Measurements from ENCODE around the gene FBN1. TPM values are rescaled to one million over a fixed set of nuclear protein-coding genes. Genes with fewer than 3 reads are reported as not detected.
A peak's percentile ranks its signal among the peaks of the same experiment; 100 is the strongest.

FBN1 gene
- total and polyA plus RNA-seq, 4 experiments from 2014 or later = 0.20 to 0.22 TPM; not detected in 2

DNA sequence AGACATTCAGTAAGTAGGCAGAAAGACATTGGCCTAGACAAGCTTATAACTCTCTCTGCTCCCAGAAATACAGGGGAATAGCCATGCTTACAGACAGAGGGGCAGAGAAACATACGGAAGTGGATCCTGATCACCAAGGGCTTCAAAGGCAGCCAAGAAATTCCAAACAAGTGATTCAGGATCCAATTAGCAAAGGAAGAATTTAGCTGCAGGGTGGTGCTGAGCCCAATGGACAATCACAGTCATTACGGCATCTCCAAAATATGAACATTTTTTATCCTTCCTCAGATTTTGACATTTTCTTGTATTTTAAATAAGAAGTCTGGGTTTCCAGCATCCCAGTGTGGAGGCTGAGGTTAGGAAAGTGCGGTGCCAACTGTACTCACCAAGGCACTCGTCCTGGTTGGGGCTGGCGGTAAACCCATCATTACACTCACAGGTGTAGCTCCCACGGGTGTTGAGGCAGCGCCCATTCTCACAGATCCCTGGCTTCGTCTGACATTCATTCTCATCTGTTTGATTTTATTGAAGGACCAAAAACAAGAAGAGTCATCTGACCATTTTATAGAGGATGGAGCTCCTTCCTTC is 217.5 kb downstream of the FBN1 start:
- ChIA-PET CTCF (ENCODE audit: partially characterized antibody) (no interaction called here), POLR2A (ENCODE audit: partially characterized antibody) (no interaction called here)
- Mint-ChIP-seq H3K36me3 (no peaks in the 10 kb centered on the region), H3K27me3 (peaks cover 0 to 2% of the 10 kb centered on the region in 2 donors), H3K9me3 (no peaks in the 10 kb centered on the region), H3K4me3 (no peak overlapping the region), H3K4me1 (no peaks in the 10 kb centered on the region), H3K27ac (no peak overlapping the region)
- H3K9me3 ChIP-seq (ENCODE audit: control insufficient read depth in 1 of 2, low read length in 2 of 2) = no peaks in the 10 kb centered on the region
- DNase-seq = no peak
- no peak overlapping the region for H3K4me3 ChIP-seq (ENCODE audit: low read length in 2 of 2)
- intact Hi-C loops (cut with micrococcal nuclease) = no loop called here
- no peaks in the 10 kb centered on the region for H3K27me3 ChIP-seq (ENCODE audit: insufficient read depth, low read length)
- H3K36me3 ChIP-seq (ENCODE audit: insufficient read depth, low read length) = no peaks in the 10 kb centered on the region
- H3K4me1 ChIP-seq (ENCODE audit: insufficient read depth, low read length) = no peaks in the 10 kb centered on the region
- H3K27ac ChIP-seq (ENCODE audit: low read depth, low read length) = no peak overlapping the region

- intact Hi-C loops (cut with micrococcal nuclease) = no loop called here
- no peak overlapping the region for H3K4me3 Mint-ChIP-seq
- ChIA-PET CTCF (ENCODE audit: partially characterized antibody) (interaction anchor here (1.0 kb wide), 1 partner anchor 33 kb away, joined by 3 read pairs; no protein-coding TSS in a partner anchor), POLR2A (ENCODE audit: partially characterized antibody) (no interaction called here)
- Histone ChIP-seq H3K9me3 (ENCODE audit: control insufficient read depth in 1 of 2, low read length in 2 of 2) (no peaks in the 10 kb centered on the region), H3K4me3 (ENCODE audit: low read length in 2 of 2) (no peak overlapping the region), H3K27ac (ENCODE audit: low read depth, low read length) (no peak overlapping the region), H3K36me3 (ENCODE audit: insufficient read depth, low read length) (no peaks in the 10 kb centered on the region), H3K27me3 (ENCODE audit: insufficient read depth, low read length) (no peaks in the 10 kb centered on the region), H3K4me1 (ENCODE audit: insufficient read depth, low read length) (no peaks in the 10 kb centered on the region)
- H3K9me3 Mint-ChIP-seq = no peaks in the 10 kb centered on the region
- no peak for DNase-seq
- H3K4me1 Mint-ChIP-seq = no peaks in the 10 kb centered on the region
- H3K36me3 Mint-ChIP-seq = no peaks in the 10 kb centered on the region
- H3K27me3 Mint-ChIP-seq = peaks cover 0 to 2% of the 10 kb centered on the region in 2 donors
- no peak overlapping the region for H3K27ac Mint-ChIP-seq
Observed at GRCh38 chr15:48427479-48427878, 218.0 kb downstream of the FBN1 start.

GRCh38 chr15:48426941-48427340 is 218.6 kb downstream of the FBN1 start:
- DNase-seq = no peak
- Mint-ChIP-seq H3K4me1 (no peaks in the 10 kb centered on the region), H3K27me3 (peaks cover 0 to 2% of the 10 kb centered on the region in 2 donors), H3K27ac (no peak overlapping the region), H3K9me3 (no peaks in the 10 kb centered on the region), H3K36me3 (no peaks in the 10 kb centered on the region), H3K4me3 (no peak overlapping the region)
- POLR2A ChIA-PET (ENCODE audit: partially characterized antibody) = no interaction called here
- intact Hi-C loops (cut with micrococcal nuclease) = no loop called here
- no peaks in the 10 kb centered on the region for H3K9me3 ChIP-seq (ENCODE audit: control insufficient read depth in 1 of 2, low read length in 2 of 2)
- H3K4me3 ChIP-seq (ENCODE audit: low read length in 2 of 2) = no peak overlapping the region
- H3K36me3 ChIP-seq (ENCODE audit: insufficient read depth, low read length) = no peaks in the 10 kb centered on the region
- CTCF ChIA-PET (ENCODE audit: partially characterized antibody) = interaction anchor here (1.0 kb wide), 1 partner anchor 34 kb away, joined by 3 read pairs; no protein-coding TSS in a partner anchor
- no peaks in the 10 kb centered on the region for H3K4me1 ChIP-seq (ENCODE audit: insufficient read depth, low read length)
- H3K27ac ChIP-seq (ENCODE audit: low read depth, low read length) = no peak overlapping the region
- H3K27me3 ChIP-seq (ENCODE audit: insufficient read depth, low read length) = no peaks in the 10 kb centered on the region

- H3K27ac ChIP-seq (ENCODE audit: low read depth, low read length) = no peak overlapping the region
- peaks cover 0 to 2% of the 10 kb centered on the region in 2 donors for H3K27me3 Mint-ChIP-seq
- H3K4me1 Mint-ChIP-seq = no peaks in the 10 kb centered on the region
- DNase-seq = no peak
- no peaks in the 10 kb centered on the region for H3K36me3 ChIP-seq (ENCODE audit: insufficient read depth, low read length)
- ChIA-PET POLR2A (ENCODE audit: partially characterized antibody) (no interaction called here), CTCF (ENCODE audit: partially characterized antibody) (no interaction called here)
- no peak overlapping the region for H3K4me3 Mint-ChIP-seq
- H3K9me3 ChIP-seq (ENCODE audit: control insufficient read depth in 1 of 2, low read length in 2 of 2) = no peaks in the 10 kb centered on the region
- H3K27ac Mint-ChIP-seq = no peak overlapping the region
- H3K4me1 ChIP-seq (ENCODE audit: insufficient read depth, low read length) = no peaks in the 10 kb centered on the region
- no peaks in the 10 kb centered on the region for H3K9me3 Mint-ChIP-seq
- intact Hi-C loops (cut with micrococcal nuclease) = no loop called here
- H3K4me3 ChIP-seq (ENCODE audit: low read length in 2 of 2) = no peak overlapping the region
- H3K36me3 Mint-ChIP-seq = no peaks in the 10 kb centered on the region
- no peaks in the 10 kb centered on the region for H3K27me3 ChIP-seq (ENCODE audit: insufficient read depth, low read length)
Observed at GRCh38 chr15:48426044-48426443, 219.5 kb downstream of the FBN1 start.

- H3K27ac Mint-ChIP-seq = peak overlapping the region in 1 of 7 donors; percentile 3
- ChIA-PET CTCF (ENCODE audit: partially characterized antibody) (no interaction called here), POLR2A (ENCODE audit: partially characterized antibody) (no interaction called here)
- no peak for DNase-seq
- Histone ChIP-seq H3K27me3 (ENCODE audit: insufficient read depth, low read length) (no peaks in the 10 kb centered on the region), H3K4me1 (ENCODE audit: insufficient read depth, low read length) (no peaks in the 10 kb centered on the region), H3K9me3 (ENCODE audit: control insufficient read depth in 1 of 2, low read length in 2 of 2) (no peaks in the 10 kb centered on the region), H3K27ac (ENCODE audit: low read depth, low read length) (no peak overlapping the region), H3K4me3 (ENCODE audit: low read length in 2 of 2) (no peak overlapping the region), H3K36me3 (ENCODE audit: insufficient read depth, low read length) (no peaks in the 10 kb centered on the region)
- intact Hi-C loops (cut with micrococcal nuclease) = no loop called here
- H3K4me1 Mint-ChIP-seq = no peaks in the 10 kb centered on the region
- no peaks in the 10 kb centered on the region for H3K36me3 Mint-ChIP-seq
- H3K4me3 Mint-ChIP-seq = no peak overlapping the region
- no peaks in the 10 kb centered on the region for H3K9me3 Mint-ChIP-seq
- peaks cover 0 to 2% of the 10 kb centered on the region in 2 donors for H3K27me3 Mint-ChIP-seq
Observed at GRCh38 chr15:48425051-48425450, 220.5 kb downstream of the FBN1 start.

DNA sequence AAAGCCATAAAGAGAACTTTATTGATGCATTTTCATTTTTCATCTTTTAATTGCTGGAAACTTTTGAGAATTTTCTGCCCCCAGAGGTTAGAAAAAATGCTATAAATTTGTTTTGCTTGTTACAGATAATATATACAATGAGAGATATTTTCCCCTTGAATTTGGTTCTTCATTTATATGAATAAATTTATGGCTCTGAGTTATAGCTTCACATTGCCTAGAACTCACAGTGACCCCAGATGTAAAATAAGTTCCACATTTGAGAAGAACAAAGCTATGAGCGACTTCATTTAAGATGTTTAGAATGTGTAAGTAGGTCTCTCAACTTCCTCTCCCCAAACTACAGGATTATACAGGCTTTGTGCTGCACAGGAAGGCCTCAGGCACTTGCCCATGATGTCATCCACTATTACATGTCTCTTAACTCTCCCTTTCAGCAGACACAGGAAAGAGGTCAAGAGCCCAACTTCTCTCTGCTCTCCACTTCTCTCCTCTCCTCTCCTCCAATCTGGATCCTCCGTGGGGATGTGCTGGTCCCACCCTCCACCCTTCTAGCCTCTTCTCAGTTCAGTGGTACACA is 221.5 kb downstream of the FBN1 start:
- H3K27ac Mint-ChIP-seq = no peak overlapping the region

GRCh38 chr15:48423342-48423741 is 222.2 kb downstream of the FBN1 start:
- H3K9me3 Mint-ChIP-seq = no peaks in the 10 kb centered on the region
- H3K27ac ChIP-seq (ENCODE audit: low read depth, low read length) = no peak overlapping the region
- no peaks in the 10 kb centered on the region for H3K36me3 ChIP-seq (ENCODE audit: insufficient read depth, low read length)
- H3K27me3 Mint-ChIP-seq = peaks cover 0 to 3% of the 10 kb centered on the region in 2 donors
- no peak overlapping the region for H3K4me3 Mint-ChIP-seq
- H3K4me1 Mint-ChIP-seq = no peaks in the 10 kb centered on the region
- intact Hi-C loops (cut with micrococcal nuclease) = no loop called here
- H3K27ac Mint-ChIP-seq = no peak overlapping the region
- H3K27me3 ChIP-seq (ENCODE audit: insufficient read depth, low read length) = no peaks in the 10 kb centered on the region
- no peak for DNase-seq
- ChIA-PET POLR2A (ENCODE audit: partially characterized antibody) (no interaction called here), CTCF (ENCODE audit: partially characterized antibody) (no interaction called here)
- no peaks in the 10 kb centered on the region for H3K36me3 Mint-ChIP-seq
- no peak overlapping the region for H3K4me3 ChIP-seq (ENCODE audit: low read length in 2 of 2)
- H3K4me1 ChIP-seq (ENCODE audit: insufficient read depth, low read length) = no peaks in the 10 kb centered on the region
- no peaks in the 10 kb centered on the region for H3K9me3 ChIP-seq (ENCODE audit: control insufficient read depth in 1 of 2, low read length in 2 of 2)

More for the DNA sequence above, 221.5 kb downstream of the FBN1 start:
- intact Hi-C loops (cut with micrococcal nuclease) = no loop called here
- H3K36me3 ChIP-seq (ENCODE audit: insufficient read depth, low read length) = no peaks in the 10 kb centered on the region
- ChIA-PET POLR2A (ENCODE audit: partially characterized antibody) (no interaction called here), CTCF (ENCODE audit: partially characterized antibody) (no interaction called here)
- no peaks in the 10 kb centered on the region for H3K36me3 Mint-ChIP-seq
- no peaks in the 10 kb centered on the region for H3K4me1 ChIP-seq (ENCODE audit: insufficient read depth, low read length)
- H3K4me1 Mint-ChIP-seq = no peaks in the 10 kb centered on the region
- H3K4me3 ChIP-seq (ENCODE audit: low read length in 2 of 2) = no peak overlapping the region
- H3K4me3 Mint-ChIP-seq = no peak overlapping the region
- H3K27me3 ChIP-seq (ENCODE audit: insufficient read depth, low read length) = no peaks in the 10 kb centered on the region
- H3K9me3 Mint-ChIP-seq = no peaks in the 10 kb centered on the region
- H3K9me3 ChIP-seq (ENCODE audit: control insufficient read depth in 1 of 2, low read length in 2 of 2) = no peaks in the 10 kb centered on the region
- H3K27ac ChIP-seq (ENCODE audit: low read depth, low read length) = no peak overlapping the region
- H3K27me3 Mint-ChIP-seq = peaks cover 0 to 2% of the 10 kb centered on the region in 2 donors
- no peak for DNase-seq

All from CD4-positive, alpha-beta memory T cell (primary cell).